K562 (cell line): ENCODE measurements around the gene TMPRSS5. TPM values are rescaled to one million over a fixed set of nuclear protein-coding genes. Genes with fewer than 3 reads are reported as not detected.
A peak's percentile ranks its signal among the peaks of the same experiment; 100 is the strongest.

Experiments
- ARID1B ChIP-seq: fragments of 450-650 bp; IDR thresholded peaks from 2 replicates; pipeline ENCODE4 v1.6.1; 2016; ENCODE audit warnings: antibody characterized with exemption, mild to moderate bottlenecking, inconsistent platforms
- CAMTA2 ChIP-seq: fragments of 250-450 bp; sonication (Bioruptor Pico); conservative IDR thresholded peaks from 2 replicates; pipeline ENCODE4 v1.5.1; 2022
- CLOCK ChIP-seq: fragments of 250-450 bp; sonication (Bioruptor Pico); IDR thresholded peaks from 2 replicates; pipeline ENCODE4 v1.4.0; 2020; ENCODE audit warnings: mild to moderate bottlenecking, moderate library complexity, borderline replicate concordance
- CREB5 ChIP-seq: fragments of 250-450 bp; sonication (Bioruptor Pico); IDR thresholded peaks from 2 replicates; pipeline ENCODE4 v1.5.0; 2020; ENCODE audit warnings: mild to moderate bottlenecking
- ELK3 ChIP-seq: fragments of 450-650 bp; formaldehyde crosslinking; IDR thresholded peaks from 2 replicates; pipeline ENCODE4 v1.4.0; 2020; ENCODE audit warnings: mild to moderate bottlenecking
- FOXP1 ChIP-seq: sonication (generic); formaldehyde crosslinking; IDR thresholded peaks from 2 replicates; pipeline ENCODE4 v1.8.0; 2022; ENCODE audit warnings: mild to moderate bottlenecking, missing genetic modification reagents
- GABPB2 ChIP-seq: fragments of 250-450 bp; sonication (Bioruptor Pico); conservative IDR thresholded peaks from 2 replicates; pipeline ENCODE4 v1.5.1; 2021; ENCODE audit warnings: mild to moderate bottlenecking
- KLF1 ChIP-seq: fragments of 450-650 bp; IDR thresholded peaks from 2 replicates; pipeline ENCODE4 v1.6.1; 2016; ENCODE audit warnings: missing genetic modification characterization, missing compliant biosample characterization
- PKNOX1 ChIP-seq: fragments of 450-650 bp; IDR thresholded peaks from 2 replicates; pipeline ENCODE4 v1.6.1; 2016
- TAF15 ChIP-seq: fragments of 200-400 bp; formaldehyde crosslinking; IDR thresholded peaks from 2 replicates; pipeline ENCODE4 v1.6.1; 2017; ENCODE audit warnings: mild to moderate bottlenecking, low read depth, low read length, moderate library complexity
- TEAD2 ChIP-seq: fragments of 450-650 bp; IDR thresholded peaks from 2 replicates; pipeline ENCODE4 v1.6.1; 2016; ENCODE audit warnings: missing genetic modification characterization, control low read depth, missing compliant biosample characterization
- ZBTB9 ChIP-seq: fragments of 450-650 bp; formaldehyde crosslinking; IDR thresholded peaks from 2 replicates; pipeline ENCODE4 v1.4.0; 2020; ENCODE audit warnings: mild to moderate bottlenecking, moderate library complexity
- ZNF121 ChIP-seq: sonication (generic); formaldehyde crosslinking; conservative IDR thresholded peaks from 2 replicates; pipeline ENCODE4 v1.8.0; 2022; ENCODE audit warnings: missing genetic modification reagents
- ZNF140 ChIP-seq: fragments of 250-450 bp; sonication (Bioruptor Pico); IDR thresholded peaks from 2 replicates; pipeline ENCODE4 v1.8.0; 2021; ENCODE audit warnings: moderate library complexity, mild to moderate bottlenecking, inconsistent platforms
- ZNF175 ChIP-seq: fragments of 200-800 bp; sonication (Bioruptor generic); IDR thresholded peaks from 2 replicates; pipeline ENCODE4 v1.6.1; 2016; ENCODE audit warnings: low read depth, mild to moderate bottlenecking, missing genetic modification characterization, missing compliant biosample characterization
- ZNF24 ChIP-seq: fragments of 450-650 bp; IDR thresholded peaks from 2 replicates; pipeline ENCODE4 v1.6.1; 2016
- ZNF277 ChIP-seq: fragments of 250-450 bp; sonication (Bioruptor Pico); IDR thresholded peaks from 2 replicates; pipeline ENCODE4 v1.8.0; 2022; ENCODE audit warnings: inconsistent platforms, mild to moderate bottlenecking, moderate library complexity, borderline replicate concordance
- ZNF764 ChIP-seq: fragments of 250-450 bp; sonication (Bioruptor Pico); IDR thresholded peaks from 2 replicates; pipeline ENCODE4 v1.4.0; 2020; ENCODE audit warnings: low read depth, mild to moderate bottlenecking, moderate library complexity
- polyA plus RNA-seq, 8 experiments: library from polyadenylated mRNA; depleted of rRNA in 4 of 8; stranded (reverse) in 5 of 8; unstranded in 3 of 8; fragments of >200 nt; fragmentation: Nextera tagmentation in 2 of 8; fragmentation: Illumina TruSeq in 1 of 8; extraction: Ambion mirVana in 2 of 8; extraction: Trizol in 1 of 8; gene quantifications; 2 replicates each; pipeline versions ENCODE4 v1.2.1 to v1.2.3, GENCODE V29; 2011 to 2014; ENCODE audit warnings: inconsistent platforms in 1 of 8, missing spikeins in 1 of 8
- total RNA-seq, 7 experiments: library from RNA; depleted of rRNA in 6 of 7; stranded (reverse); fragments of >200 nt in 6 of 7; fragmentation: Illumina TruSeq in 2 of 7; extraction: Trizol in 2 of 7; gene quantifications; 2 replicates each; pipeline versions ENCODE4 v1.2.1 to v1.2.3, GENCODE V29; 2011 to 2021; ENCODE audit warnings: low replicate concordance in 1 of 7

Gene TMPRSS5
- total and polyA plus RNA-seq, 9 of the 15 experiments (the other 6 are each of a cell fraction or from before 2014, with no cell fraction given), result 0.07 to 0.49 (median 0.17) TPM; not detected in 1

- no peak for TF ChIP-seq CLOCK (CRISPR knock-in tag)
- TF ChIP-seq ARID1B, result peak; percentile 82
- peak; percentile 81 for TF ChIP-seq ZNF175 (CRISPR knock-in tag)
- no peak for TF ChIP-seq ZNF24
- no peak for TF ChIP-seq ZNF121
- TF ChIP-seq TEAD2 (tag), result peak; percentile 59; the same call in 1 of the 2 replicates
- no peak for TF ChIP-seq ELK3 (CRISPR knock-in tag)
- TF ChIP-seq FOXP1 (CRISPR knock-in tag), result no peak; the same call in 1 of the 2 replicates
- TF ChIP-seq ZNF764, result no peak
- TF ChIP-seq CREB5, result no peak
- no peak for TF ChIP-seq GABPB2 (CRISPR knock-in tag)
- TF ChIP-seq KLF1 (tag), result peak; percentile 95
- TF ChIP-seq TAF15, result no peak
- TF ChIP-seq PKNOX1, result 0 out of 2 replicates have a peak, but pooled peaks have one; percentile 40
- TF ChIP-seq CAMTA2 (CRISPR knock-in tag), result no peak
- no peak for TF ChIP-seq ZNF140
- TF ChIP-seq ZBTB9 (CRISPR knock-in tag), result peak; percentile 41; the same call in 1 of the 2 replicates
- TF ChIP-seq ZNF277 (CRISPR knock-in tag), result no peak
These were observed 15.2 kb downstream of the TMPRSS5 start (continued) for GRCh38 chr11:113690619-113691569.
